Activated CD8-positive, alpha-beta memory T cell treated with anti-CD3 and anti-CD28 coated beads, Interleukin-2, amount 10 ng/mL, durations not matched to agents 7 days and 5 days (primary cell): ENCODE results near the gene FOXD1. TPM values are rescaled to one million over a fixed set of nuclear protein-coding genes. Genes with fewer than 3 reads are reported as not detected.
"Not testable (repeated sequence)": the region's sequence is repeated elsewhere in the genome, so short reads cannot be mapped to it uniquely, and the experiment has no call there.

Source experiments
- ATAC-seq: fragments of 150-1000 bp; cut with Tn5 transposase; one replicate; pipeline ENCODE4 v1.10.0; 2021; ENCODE audit warnings: moderate library complexity
- CTCF ChIA-PET: fragments of 350-600 bp; sonication (Branson Sonifier 250); formaldehyde crosslinking; loops from one replicate; lab custom pipeline; 2021; ENCODE audit warnings: antibody characterized with exemption; lab: Charles Lee
- DNase-seq: peaks from one replicate; pipeline ENCODE4 v3.0.0-alpha.2; 2020
- H3K27ac Mint-ChIP-seq: one replicate; pipeline ENCODE4 v1.8.0; 2021; ENCODE audit warnings: mild to moderate bottlenecking, mixed read lengths
- H3K27me3 Mint-ChIP-seq: one replicate; pipeline ENCODE4 v1.8.0; 2021; ENCODE audit warnings: mixed read lengths
- H3K36me3 Mint-ChIP-seq: one replicate; pipeline ENCODE4 v1.8.0; 2021; ENCODE audit warnings: mild to moderate bottlenecking, mixed read lengths
- H3K4me1 Mint-ChIP-seq: one replicate; pipeline ENCODE4 v1.8.0; 2021; ENCODE audit warnings: mixed read lengths
- H3K4me3 Mint-ChIP-seq: one replicate; pipeline ENCODE4 v1.8.0; 2021; ENCODE audit warnings: mild to moderate bottlenecking, moderate library complexity, mixed read lengths
- H3K9me3 Mint-ChIP-seq: one replicate; pipeline ENCODE4 v1.8.0; 2022; ENCODE audit warnings: low read depth, mixed read lengths
- total RNA-seq, 2 experiments: library from RNA; stranded (reverse); gene quantifications; one replicate each; pipeline ENCODE4 v1.2.3, GENCODE V29; 2021

Gene FOXD1
- total RNA-seq: under 1 TPM; 0.23 to 0.59 TPM

- DNase-seq: peak; percentile 67
- Mint-ChIP-seq H3K27me3 (peaks cover 83% of the 10 kb centered on the region), H3K27ac (peak within 1 kb of the TSS; percentile 69), H3K9me3 (no peaks in the 10 kb centered on the region), H3K4me3 (peak within 1 kb of the TSS; percentile 73), H3K36me3 (peaks cover 2% of the 10 kb centered on the region), H3K4me1 (peaks cover 18% of the 10 kb centered on the region)
- CTCF ChIA-PET: interaction anchor here (0.9 to 1.6 kb wide), 6 partner anchors 14 to 247 kb away, joined by 3 to 5 read pairs (median 3); partner anchors contain the start of gene BTF3
- ATAC-seq: peak; percentile 71
Measured at GRCh38 chr5:73448463-73449136, at the start of gene FOXD1. Gene FOXD1 (minus strand): TSS chr5:73448777. CDS start chr5:73448362, 415 bp downstream.

DNA sequence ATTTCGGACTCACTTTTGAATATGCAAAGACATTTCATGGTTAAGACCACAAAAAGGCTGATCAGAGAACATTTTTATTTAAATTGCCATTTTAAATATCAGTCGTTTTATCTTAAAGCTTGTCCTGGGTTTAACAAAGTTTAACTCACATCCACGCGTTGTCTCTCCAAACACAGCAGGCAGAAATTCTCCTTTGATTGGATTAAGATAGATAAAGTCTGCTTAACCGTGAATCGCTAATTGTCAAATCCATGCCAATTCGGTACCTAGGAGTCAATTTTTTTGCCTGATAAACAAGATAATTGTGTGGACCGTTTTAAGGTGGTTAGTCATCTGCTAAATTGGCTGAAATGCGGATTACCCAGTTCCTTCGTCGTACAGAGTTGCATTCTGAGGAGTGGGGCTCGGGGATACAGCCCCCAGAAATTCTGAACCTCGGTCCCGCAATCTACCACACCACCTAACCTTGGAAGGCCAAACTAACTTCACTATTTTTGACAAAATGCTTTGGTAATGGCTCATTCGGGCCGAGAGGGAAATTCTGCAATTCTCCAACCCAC lies 49.0 kb upstream of the FOXD1 start:
- ATAC-seq (no peak), DNase-seq (no peak)
- Mint-ChIP-seq H3K4me3 (peak overlapping the region; percentile 95), H3K36me3 (peaks cover 24% of the 10 kb centered on the region), H3K9me3 (no peaks in the 10 kb centered on the region), H3K4me1 (peaks cover 38% of the 10 kb centered on the region), H3K27me3 (peaks cover 13% of the 10 kb centered on the region), H3K27ac (peak overlapping the region; percentile 98)
- CTCF ChIA-PET: interaction anchor here (1.0 to 6.5 kb wide), 3 partner anchors 14 to 94 kb away, joined by 3 to 33 read pairs (median 5); no protein-coding TSS in a partner anchor

- Mint-ChIP-seq H3K27ac (peak overlapping the region; percentile 98), H3K27me3 (peaks cover 15% of the 10 kb centered on the region), H3K4me3 (peak overlapping the region; percentile 95), H3K4me1 (peaks cover 33% of the 10 kb centered on the region), H3K36me3 (peaks cover 20% of the 10 kb centered on the region), H3K9me3 (no peaks in the 10 kb centered on the region)
- CTCF ChIA-PET: interaction anchor here (0.7 to 6.5 kb wide), 3 partner anchors 17 to 40 kb away, joined by 3 to 33 read pairs (median 5); no protein-coding TSS in a partner anchor
- ATAC-seq (no peak), DNase-seq (no peak)
Measured at GRCh38 chr5:73496984-73497457, 48.4 kb upstream of the FOXD1 start.

GRCh38 chr5:73495772-73496335 lies 47.3 kb upstream of the FOXD1 start:
- Mint-ChIP-seq H3K4me3 (no peak overlapping the region), H3K27me3 (peaks cover 17% of the 10 kb centered on the region), H3K36me3 (peaks cover 13% of the 10 kb centered on the region), H3K27ac (no peak overlapping the region), H3K4me1 (peaks cover 26% of the 10 kb centered on the region), H3K9me3 (no peaks in the 10 kb centered on the region)
- ATAC-seq: no peak
- DNase-seq: no peak
- CTCF ChIA-PET: interaction anchor here (0.7 to 6.5 kb wide), 3 partner anchors 10 to 50 kb away, joined by 3 to 33 read pairs (median 3); no protein-coding TSS in a partner anchor

GRCh38 chr5:73494721-73495120 lies 46.1 kb upstream of the FOXD1 start:
- CTCF ChIA-PET: interaction anchor here (1.0 to 6.5 kb wide), 2 partner anchors 9 to 24 kb away, joined by 3 to 33 read pairs; no protein-coding TSS in a partner anchor

DNA sequence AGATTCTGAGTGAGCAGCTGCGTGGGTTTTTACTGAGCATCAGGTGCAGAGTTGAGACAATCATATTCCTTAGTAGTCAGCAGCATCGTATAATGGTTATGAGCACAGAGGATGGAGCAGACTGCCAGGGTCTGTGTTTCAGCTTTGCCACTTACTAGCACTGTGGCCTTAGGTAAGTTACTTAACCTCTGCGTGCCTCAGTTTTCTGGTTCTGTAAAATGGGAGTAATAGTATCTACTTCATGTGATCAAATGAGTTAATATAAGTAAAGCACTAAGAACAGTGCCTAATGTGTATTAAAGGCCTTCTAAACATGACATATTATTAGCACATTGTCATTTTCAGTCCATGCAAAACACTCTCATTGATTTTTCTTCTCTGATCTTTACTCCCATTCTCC lies 44.8 kb upstream of the FOXD1 start:
- Mint-ChIP-seq H3K4me1 (peaks cover 12% of the 10 kb centered on the region), H3K4me3 (no peak overlapping the region), H3K27me3 (peaks cover 27% of the 10 kb centered on the region), H3K36me3 (no peaks in the 10 kb centered on the region), H3K27ac (no peak overlapping the region), H3K9me3 (no peaks in the 10 kb centered on the region)
- DNase-seq: no peak
- no peak for ATAC-seq
- CTCF ChIA-PET: no interaction called here

More at GRCh38 chr5:73494721-73495120, 46.1 kb upstream of the FOXD1 start:
- no peak for ATAC-seq
- H3K9me3 Mint-ChIP-seq: no peaks in the 10 kb centered on the region
- peaks cover 7% of the 10 kb centered on the region for H3K36me3 Mint-ChIP-seq
- H3K27me3 Mint-ChIP-seq: peaks cover 21% of the 10 kb centered on the region
- no peak overlapping the region for H3K27ac Mint-ChIP-seq
- H3K4me3 Mint-ChIP-seq: no peak overlapping the region
- DNase-seq: no peak
- H3K4me1 Mint-ChIP-seq: peaks cover 16% of the 10 kb centered on the region

- no peak overlapping the region for H3K27ac Mint-ChIP-seq
- H3K27me3 Mint-ChIP-seq: peaks cover 40% of the 10 kb centered on the region
- no peaks in the 10 kb centered on the region for H3K4me1 Mint-ChIP-seq
- CTCF ChIA-PET: no interaction called here
- H3K36me3 Mint-ChIP-seq: no peaks in the 10 kb centered on the region
- DNase-seq: no peak
- no peak for ATAC-seq
- H3K4me3 Mint-ChIP-seq: no peak overlapping the region
- no peaks in the 10 kb centered on the region for H3K9me3 Mint-ChIP-seq
Measured at GRCh38 chr5:73491155-73491554, 42.6 kb upstream of the FOXD1 start.

- DNase-seq: no peak
- Mint-ChIP-seq H3K27me3 (peaks cover 40% of the 10 kb centered on the region), H3K36me3 (no peaks in the 10 kb centered on the region), H3K4me3 (no peak overlapping the region), H3K27ac (no peak overlapping the region), H3K9me3 (no peaks in the 10 kb centered on the region), H3K4me1 (no peaks in the 10 kb centered on the region)
- ATAC-seq: no peak
- CTCF ChIA-PET: no interaction called here
Measured at GRCh38 chr5:73490088-73490487, 41.5 kb upstream of the FOXD1 start.

- no peak overlapping the region for H3K27ac Mint-ChIP-seq
- no peak for ATAC-seq
- DNase-seq: no peak
- no peaks in the 10 kb centered on the region for H3K9me3 Mint-ChIP-seq
- CTCF ChIA-PET: interaction anchor here (1.0 kb wide), 1 partner anchor 9 kb away, joined by 4 read pairs; no protein-coding TSS in a partner anchor
- no peaks in the 10 kb centered on the region for H3K36me3 Mint-ChIP-seq
- H3K4me3 Mint-ChIP-seq: no peak overlapping the region
- no peaks in the 10 kb centered on the region for H3K4me1 Mint-ChIP-seq
- peaks cover 36% of the 10 kb centered on the region for H3K27me3 Mint-ChIP-seq
Measured at GRCh38 chr5:73488806-73489205, 40.2 kb upstream of the FOXD1 start.

DNA sequence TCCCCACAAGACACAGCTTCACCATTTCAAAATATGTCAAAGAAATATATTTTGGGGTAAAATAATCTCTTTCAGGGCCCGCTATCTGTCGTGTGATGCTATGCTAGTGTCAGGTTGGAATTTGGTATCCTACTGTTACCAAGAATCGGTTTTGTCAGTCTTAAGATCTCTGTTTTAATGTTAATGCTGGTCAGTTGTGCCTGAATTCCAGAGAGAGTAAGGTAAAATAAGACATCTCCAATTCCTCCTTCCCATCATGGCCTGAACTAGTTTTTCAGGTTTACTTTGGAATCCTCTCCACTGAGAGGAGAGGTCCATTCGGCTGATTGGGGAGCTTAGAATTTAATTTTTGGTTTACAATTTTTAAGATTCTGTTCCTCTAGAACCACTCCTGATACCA lies 39.2 kb upstream of the FOXD1 start:
- Mint-ChIP-seq H3K9me3 (no peaks in the 10 kb centered on the region), H3K4me3 (no peak overlapping the region), H3K27ac (no peak overlapping the region), H3K4me1 (no peaks in the 10 kb centered on the region), H3K27me3 (peaks cover 29% of the 10 kb centered on the region), H3K36me3 (no peaks in the 10 kb centered on the region)
- CTCF ChIA-PET: interaction anchor here (0.8 kb wide), 1 partner anchor 32 kb away, joined by 3 read pairs; no protein-coding TSS in a partner anchor
- DNase-seq (no peak), ATAC-seq (no peak)

DNA sequence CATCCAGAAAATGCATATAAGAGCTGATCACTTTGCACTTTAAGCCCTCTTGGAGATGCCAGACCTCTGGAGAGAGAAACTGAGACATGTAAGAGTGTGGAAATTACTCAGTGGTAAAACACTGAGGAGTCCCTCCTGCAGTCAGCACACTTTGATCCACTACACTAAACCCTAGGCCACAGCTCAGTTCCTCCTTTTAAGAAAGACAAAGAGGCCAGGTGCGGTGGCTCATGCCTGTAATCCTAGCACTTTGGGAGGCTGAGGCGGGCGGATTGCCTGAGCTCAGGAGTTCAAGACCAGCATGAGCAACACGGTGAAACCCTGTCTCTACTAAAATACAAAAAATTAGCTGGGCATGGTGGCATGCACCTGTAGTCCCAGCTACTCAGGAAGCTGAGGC lies 38.7 kb upstream of the FOXD1 start:
- CTCF ChIA-PET: interaction anchor here (0.8 kb wide), 1 partner anchor 33 kb away, joined by 3 read pairs; no protein-coding TSS in a partner anchor
- H3K27ac Mint-ChIP-seq, H3K36me3 Mint-ChIP-seq, DNase-seq, H3K4me1 Mint-ChIP-seq, ATAC-seq, H3K4me3 Mint-ChIP-seq, H3K9me3 Mint-ChIP-seq: not testable (repeated sequence)
- H3K27me3 Mint-ChIP-seq: peaks cover 26% of the 10 kb centered on the region

GRCh38 chr5:73486119-73486899 lies 37.7 kb upstream of the FOXD1 start:
- CTCF ChIA-PET: interaction anchor here (0.6 to 1.6 kb wide), 2 partner anchors 9 to 321 kb away, joined by 3 read pairs; no protein-coding TSS in a partner anchor

More at GRCh38 chr5:73486119-73486899, 37.7 kb upstream of the FOXD1 start:
- H3K27me3 Mint-ChIP-seq: peaks cover 24% of the 10 kb centered on the region
- no peaks in the 10 kb centered on the region for H3K4me1 Mint-ChIP-seq
- DNase-seq (no peak), ATAC-seq (no peak)
- no peaks in the 10 kb centered on the region for H3K36me3 Mint-ChIP-seq
- no peak overlapping the region for H3K27ac Mint-ChIP-seq
- no peak overlapping the region for H3K4me3 Mint-ChIP-seq
- H3K9me3 Mint-ChIP-seq: no peaks in the 10 kb centered on the region
